Astrocyte of the spinal cord (primary cell): ENCODE results near the gene SPINT4.
A peak's percentile ranks its signal among the peaks of the same experiment; 100 is the strongest.

ENCODE experiments used
- DNase-seq: peaks from one replicate; pipeline ENCODE4 v3.0.0; 2011; ENCODE audit warnings: low read depth, low spot score
- H3K4me3 ChIP-seq: 2 replicates; pipeline ENCODE4 v1.5.1; 2011; ENCODE audit warnings: low read depth, mild to moderate bottlenecking, low read length, moderate library complexity
- CTCF ChIP-seq: IDR thresholded peaks from 2 replicates; pipeline ENCODE4 v1.5.1; 2012; ENCODE audit warnings: low read depth, mild to moderate bottlenecking, low read length, inconsistent platforms
- in situ Hi-C: cut with HindIII; loops from 2 replicates; pipeline ENCODE4 v1.10.0; 2017; ENCODE audit warnings: low sequenced_read_pairs

Gene SPINT4

GRCh38 chr20:45765307-45765875 lies 43.2 kb downstream of the SPINT4 start:
- in situ Hi-C loops = no loop called here
- H3K4me3 ChIP-seq = no peak overlapping the region
- TF ChIP-seq CTCF = no peak
- DNase-seq = no peak

DNA sequence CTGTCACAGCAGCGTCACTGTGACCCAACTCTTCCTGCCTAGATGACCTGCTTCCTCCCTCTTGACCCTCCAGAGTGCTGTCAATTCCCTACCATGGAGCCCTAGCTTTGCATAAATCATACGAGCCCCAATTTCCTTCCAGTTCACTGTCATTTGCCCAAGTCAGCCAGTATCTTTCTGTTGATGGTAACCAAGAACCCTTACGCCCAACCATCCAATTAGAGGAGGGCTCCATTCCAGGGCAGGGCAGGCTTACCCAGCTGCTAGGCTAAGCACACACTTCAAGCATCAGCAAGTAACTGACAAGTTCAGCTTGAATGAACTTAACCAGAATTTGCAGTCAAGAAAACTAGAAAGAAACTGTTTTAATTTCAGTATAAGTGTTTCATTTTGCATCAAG lies 43.8 kb downstream of the SPINT4 start:
- H3K4me3 ChIP-seq = no peak overlapping the region
- TF ChIP-seq CTCF = no peak
- no peak for DNase-seq
- in situ Hi-C loops = no loop called here

DNA sequence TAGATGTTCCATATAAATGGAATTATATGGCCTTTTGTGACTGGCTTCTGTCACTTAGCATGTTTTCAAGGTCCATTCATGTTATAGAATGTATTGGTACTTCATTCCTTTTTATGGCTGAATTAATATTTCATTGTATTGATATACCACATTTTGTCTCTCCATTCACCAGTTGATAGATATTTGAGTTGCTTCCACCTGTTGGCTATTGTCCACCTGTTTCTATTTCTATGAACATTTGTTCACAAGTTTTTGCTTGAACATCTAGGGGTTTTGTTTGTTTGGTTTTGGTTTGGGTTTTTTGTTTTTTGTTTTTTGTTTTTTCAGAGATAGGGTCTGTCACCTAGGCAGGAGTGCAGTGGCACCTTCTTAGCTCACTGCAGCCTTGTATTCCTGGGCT lies 46.3 kb downstream of the SPINT4 start:
- no peak overlapping the region for H3K4me3 ChIP-seq
- DNase-seq = no peak
- TF ChIP-seq CTCF = no peak
- in situ Hi-C loops = no loop called here

DNA sequence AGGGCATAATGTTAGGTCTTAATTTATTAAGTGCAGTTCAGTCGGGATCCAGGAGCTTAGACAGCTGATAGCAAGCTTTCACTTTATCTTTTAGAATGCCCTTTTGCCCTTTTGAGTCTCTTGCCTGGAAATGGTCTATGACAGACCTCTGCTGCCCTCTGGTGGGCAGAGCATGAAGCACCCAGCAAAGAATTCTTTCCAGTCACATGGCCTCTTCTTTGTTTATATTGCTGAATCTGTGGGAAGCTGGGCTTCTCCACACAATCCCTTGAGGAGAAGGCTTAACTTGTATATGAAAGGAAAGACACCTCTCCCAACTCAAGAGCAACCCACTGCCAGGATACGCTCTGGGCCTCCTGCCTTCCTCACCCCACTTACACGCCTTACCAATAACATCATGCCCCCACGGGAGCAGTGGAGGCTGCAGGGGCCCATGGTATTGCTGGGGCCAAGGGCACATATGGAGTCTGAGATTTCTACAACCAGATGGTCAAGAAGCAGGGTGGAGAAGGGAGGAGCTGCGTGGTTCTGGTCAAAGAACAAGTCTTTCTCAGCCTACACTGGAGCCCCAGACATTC lies 49.1 kb downstream of the SPINT4 start:
- peak; percentile 73 for DNase-seq
- in situ Hi-C loops = no loop called here
- TF ChIP-seq CTCF = peak; percentile 90
- no peak overlapping the region for H3K4me3 ChIP-seq

- no peak overlapping the region for H3K4me3 ChIP-seq
- in situ Hi-C loops = no loop called here
- TF ChIP-seq CTCF = no peak
- DNase-seq = no peak
These were observed 50.5 kb downstream of the SPINT4 start for GRCh38 chr20:45772693-45773092.

GRCh38 chr20:45774945-45775344 lies 52.8 kb downstream of the SPINT4 start:
- no peak for TF ChIP-seq CTCF
- in situ Hi-C loops = no loop called here
- no peak for DNase-seq
- no peak overlapping the region for H3K4me3 ChIP-seq
